Breast epithelium (tissue), 4 donors: ENCODE data around the gene KIN. TPM values are rescaled to one million over a fixed set of nuclear protein-coding genes. Genes with fewer than 3 reads are reported as not detected.

Experiments used
- DNase-seq, 2 donors: peaks; one replicate each; pipeline ENCODE4 v3.0.0-alpha.2; 2019; ENCODE audit warnings: low spot score in 2 of 2
- H3K27ac ChIP-seq, 2 donors: fragments of 200-600 bp; sonication (generic) in 1 of 2; one replicate each; pipeline ENCODE4 v1.5.1; 2016 to 2019; ENCODE audit warnings: mild to moderate bottlenecking in 1 of 2
- H3K27me3 ChIP-seq, 2 donors: fragments of 200-600 bp; sonication (generic) in 1 of 2; one replicate each; pipeline versions ENCODE4 v1.5.1 to v1.6.0; 2017 to 2019; ENCODE audit warnings: control low read depth in 1 of 2, mild to moderate bottlenecking in 1 of 2
- H3K36me3 ChIP-seq: fragments of 200-600 bp; one replicate; pipeline ENCODE4 v1.5.1; 2019
- H3K4me1 ChIP-seq, 2 donors: fragments of 200-600 bp; sonication (generic); one replicate each; pipeline ENCODE4 v1.5.1; 2016 to 2019; ENCODE audit warnings: control low read depth in 1 of 2
- H3K4me3 ChIP-seq, 3 donors: fragments of 200-600 bp; sonication (generic); 1 replicate in 2 of 3; 2 replicates in 1 of 3; pipeline ENCODE4 v1.5.1; 2016 to 2019; ENCODE audit warnings: mild to moderate bottlenecking in 3 of 3, moderate library complexity in 2 of 3
- H3K9me3 ChIP-seq, 2 donors: fragments of 200-600 bp; sonication (generic) in 1 of 2; one replicate each; pipeline ENCODE4 v1.5.1; 2016 to 2019; ENCODE audit warnings: control low read depth in 1 of 2
- CTCF ChIP-seq, 3 donors: fragments of 450-650 bp; IDR thresholded peaks; one replicate each; pipeline ENCODE4 v1.5.1; 2016 to 2017; ENCODE audit warnings: antibody characterized with exemption in 3 of 3, mild to moderate bottlenecking in 3 of 3, moderate library complexity in 3 of 3
- POLR2A ChIP-seq: fragments of 450-650 bp; IDR thresholded peaks from one replicate; pipeline ENCODE4 v1.6.1; 2016; ENCODE audit warnings: antibody characterized with exemption, mild to moderate bottlenecking, moderate library complexity
- POLR2AphosphoS5 ChIP-seq, 3 donors: sonication (generic); formaldehyde crosslinking; IDR thresholded peaks; one replicate each; pipeline ENCODE4 v1.6.1; 2017; ENCODE audit warnings: antibody characterized with exemption in 3 of 3
- intact Hi-C: fragments of 100-400 bp; cut with DNase I; formaldehyde crosslinking; loops from one replicate; pipeline ENCODE4 v1.15.1; 2023; ENCODE audit warnings: low total_unique reads
- total RNA-seq, 3 donors: library from RNA; depleted of rRNA; stranded (reverse); fragments of >200 nt; gene quantifications; one replicate each; pipeline ENCODE4 v1.1.0, GENCODE V29; 2016

Gene KIN
- 10 to 100 TPM in 1 of 3 donors, 1 to 10 TPM in 2; 5.9 to 13.3 (median 9.5) TPM for total RNA-seq

GRCh38 chr10:7787857-7788638 is at the start of gene KIN, which contains the start of gene ATP5F1C:
Gene KIN (minus strand): TSS chr10:7787993. CDS start chr10:7787933, 60 bp downstream.
Gene ATP5F1C (plus strand): TSS chr10:7788177. CDS start chr10:7788208, 31 bp downstream.
- TF ChIP-seq POLR2A: peak; percentile 34
- TF ChIP-seq POLR2AphosphoS5 (IDR thresholded peaks at IDR 0.05): peak in 2 of 3 donors; percentile 69 to 74
- TF ChIP-seq CTCF (IDR thresholded peaks at IDR 0.05): no peak

GRCh38 chr10:7836571-7836970 is 48.8 kb upstream of the KIN start:
- no peak for DNase-seq
- no peaks in the 10 kb centered on the region for H3K27me3 ChIP-seq
- H3K4me3 ChIP-seq: no peak overlapping the region
- H3K27ac ChIP-seq: no peak overlapping the region
- no peaks in the 10 kb centered on the region for H3K9me3 ChIP-seq
- H3K36me3 ChIP-seq: no peaks in the 10 kb centered on the region
- intact Hi-C loops: no loop called here
- H3K4me1 ChIP-seq: no peaks in the 10 kb centered on the region
- TF ChIP-seq POLR2A (no peak), CTCF (IDR thresholded peaks at IDR 0.05) (no peak), POLR2AphosphoS5 (IDR thresholded peaks at IDR 0.05) (no peak)

More at GRCh38 chr10:7787857-7788638, at the start of gene KIN, which contains the start of gene ATP5F1C:
- Histone ChIP-seq H3K4me3 (peak within 1 kb of the TSS; percentile 88 to 99 (median 96)), H3K36me3 (no peaks in the 10 kb centered on the region), H3K9me3 (no peaks in the 10 kb centered on the region), H3K27ac (peak within 1 kb of the TSS; percentile 85 to 89), H3K27me3 (no peaks in the 10 kb centered on the region), H3K4me1 (peaks cover 0 to 6% of the 10 kb centered on the region in 2 donors)
- intact Hi-C loops: loop anchor here (2.0 kb wide), 1 partner anchor 309 kb away; no protein-coding TSS in a partner anchor
- peak; percentile 96 for DNase-seq

- H3K4me1 ChIP-seq: no peaks in the 10 kb centered on the region
- no peak for TF ChIP-seq POLR2A
- TF ChIP-seq CTCF (IDR thresholded peaks at IDR 0.05): no peak
- no peak for TF ChIP-seq POLR2AphosphoS5 (IDR thresholded peaks at IDR 0.05)
Measured at GRCh38 chr10:7834262-7834661, 46.5 kb upstream of the KIN start.

GRCh38 chr10:7833210-7833609 is 45.4 kb upstream of the KIN start:
- intact Hi-C loops: no loop called here
- no peak for DNase-seq
- H3K36me3 ChIP-seq: no peaks in the 10 kb centered on the region
- no peak overlapping the region for H3K27ac ChIP-seq
- H3K4me3 ChIP-seq: no peak overlapping the region
- no peaks in the 10 kb centered on the region for H3K27me3 ChIP-seq
- no peaks in the 10 kb centered on the region for H3K9me3 ChIP-seq
- H3K4me1 ChIP-seq: no peaks in the 10 kb centered on the region
- TF ChIP-seq POLR2AphosphoS5 (IDR thresholded peaks at IDR 0.05) (no peak), CTCF (IDR thresholded peaks at IDR 0.05) (no peak), POLR2A (no peak)

More at GRCh38 chr10:7834262-7834661, 46.5 kb upstream of the KIN start:
- Histone ChIP-seq H3K27ac (no peak overlapping the region), H3K36me3 (no peaks in the 10 kb centered on the region), H3K27me3 (no peaks in the 10 kb centered on the region), H3K9me3 (no peaks in the 10 kb centered on the region), H3K4me3 (no peak overlapping the region)
- intact Hi-C loops: no loop called here
- DNase-seq: no peak

- Histone ChIP-seq H3K36me3 (no peaks in the 10 kb centered on the region), H3K4me1 (no peaks in the 10 kb centered on the region), H3K27me3 (no peaks in the 10 kb centered on the region), H3K4me3 (no peak overlapping the region), H3K9me3 (no peaks in the 10 kb centered on the region), H3K27ac (no peak overlapping the region)
- TF ChIP-seq POLR2AphosphoS5 (IDR thresholded peaks at IDR 0.05) (no peak), POLR2A (no peak)
- DNase-seq: no peak
- intact Hi-C loops: no loop called here
Measured at GRCh38 chr10:7832060-7832459, 44.3 kb upstream of the KIN start.
